Activated effector memory CD4-positive, alpha-beta T cell treated with Interleukin-2 at 50 U/mL for 16 hours (primary cell): ENCODE results near the gene TLE1.
"Not testable (repeated sequence)": the region's sequence is repeated elsewhere in the genome, so short reads cannot be mapped to it uniquely, and the experiment has no call there.

Experiments
- DNase-seq: peaks from one replicate; pipeline ENCODE4 v3.0.0-alpha.2; 2020

The TLE1 gene

GRCh38 chr9:81689343-81690175, at the start of gene TLE1:
Gene TLE1 (minus strand): TSS chr9:81689547. CDS start chr9:81688240, 1,307 bp downstream.
- DNase-seq = peak; percentile 54

- DNase-seq = no peak
Observed at GRCh38 chr9:81737871-81738507, 48.6 kb upstream of the TLE1 start.

GRCh38 chr9:81730498-81730897, 41.2 kb upstream of the TLE1 start:
- DNase-seq = not testable (repeated sequence)

- no peak for DNase-seq
Observed at GRCh38 chr9:81729135-81729534, 39.8 kb upstream of the TLE1 start.

GRCh38 chr9:81724242-81724889, 35.0 kb upstream of the TLE1 start:
- no peak for DNase-seq

GRCh38 chr9:81722277-81722676, 32.9 kb upstream of the TLE1 start:
- DNase-seq = no peak

- DNase-seq = no peak
Observed at GRCh38 chr9:81720450-81721086, 31.2 kb upstream of the TLE1 start.

GRCh38 chr9:81719972-81720371, 30.6 kb upstream of the TLE1 start:
- DNase-seq = no peak

GRCh38 chr9:81718244-81718643, 28.9 kb upstream of the TLE1 start:
- DNase-seq = no peak

GRCh38 chr9:81717747-81718077, 28.4 kb upstream of the TLE1 start:
- DNase-seq = no peak

GRCh38 chr9:81717061-81717746, 27.9 kb upstream of the TLE1 start:
- DNase-seq = no peak

GRCh38 chr9:81716409-81716808, 27.1 kb upstream of the TLE1 start:
- no peak for DNase-seq

GRCh38 chr9:81705578-81705977, 16.2 kb upstream of the TLE1 start:
- DNase-seq = no peak

- no peak for DNase-seq
Observed at GRCh38 chr9:81694541-81694940, 5.2 kb upstream of the TLE1 start.

GRCh38 chr9:81693671-81694378, 4.5 kb upstream of the TLE1 start:
- DNase-seq = no peak

GRCh38 chr9:81690251-81690851, 1.0 kb upstream of the TLE1 start:
- no peak for DNase-seq

- DNase-seq = not testable (repeated sequence)
Observed at GRCh38 chr9:81689093-81689342, 329 bp downstream of the TLE1 start.

GRCh38 chr9:81688262-81689092, 870 bp downstream of the TLE1 start:
- not testable (repeated sequence) for DNase-seq

GRCh38 chr9:81687521-81688261, 1.7 kb downstream of the TLE1 start:
- no peak for DNase-seq
